Measurements from ENCODE around the gene RGS6.

The RGS6 gene

DNA sequence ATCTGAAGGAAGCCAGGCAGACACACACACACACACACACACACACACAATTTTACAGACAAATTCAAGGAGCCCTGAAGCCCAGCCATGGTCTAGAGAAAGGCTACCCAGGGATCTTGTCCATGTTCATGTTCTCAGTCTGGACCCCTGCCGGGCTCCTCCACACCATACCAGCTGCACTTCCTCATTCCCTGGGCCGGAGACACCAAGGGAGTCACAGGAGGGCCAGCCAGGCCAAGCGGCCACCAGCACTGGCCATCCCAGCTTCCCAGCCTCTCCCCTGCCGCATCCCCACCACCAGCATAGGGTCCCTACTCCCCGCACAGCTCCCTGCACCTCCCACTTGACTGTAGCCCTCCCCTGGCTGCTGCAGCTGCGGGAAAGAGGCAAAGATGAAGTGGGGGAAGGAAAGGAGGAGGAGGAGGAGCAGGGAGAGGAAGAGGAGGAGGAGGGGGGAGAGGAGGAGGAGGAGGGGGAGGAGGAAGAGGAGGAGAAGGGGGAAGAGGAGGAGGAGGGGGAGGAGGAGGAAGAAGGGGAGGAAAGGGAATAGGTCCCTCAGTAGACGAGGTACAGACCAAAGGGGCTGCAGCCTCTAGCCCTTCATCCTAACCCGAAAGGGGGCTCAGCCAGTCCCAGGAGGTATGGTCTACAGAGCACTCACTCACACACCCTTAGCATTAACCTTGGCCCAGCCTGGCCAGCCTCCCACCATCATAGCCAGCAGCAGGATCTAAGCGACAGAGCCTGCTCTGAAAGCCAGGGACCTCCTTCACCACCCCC lies 668.5 kb downstream of the RGS6 start:
- no peak overlapping the region for H3K27ac ChIP-seq (ENCODE audit: low read depth, low read length)
- H3K4me3 ChIP-seq (ENCODE audit: low read length): no peak overlapping the region
- no peaks in the 10 kb centered on the region for H3K27me3 ChIP-seq (ENCODE audit: control insufficient read depth, insufficient read depth, low read length)
- H3K4me1 ChIP-seq (ENCODE audit: control insufficient read depth, insufficient read depth, low read length): no peaks in the 10 kb centered on the region
- no peaks in the 10 kb centered on the region for H3K36me3 ChIP-seq (ENCODE audit: control insufficient read depth, insufficient read depth, low read length)
- no peak overlapping the region for H3K9ac ChIP-seq (ENCODE audit: low read length)

DNA sequence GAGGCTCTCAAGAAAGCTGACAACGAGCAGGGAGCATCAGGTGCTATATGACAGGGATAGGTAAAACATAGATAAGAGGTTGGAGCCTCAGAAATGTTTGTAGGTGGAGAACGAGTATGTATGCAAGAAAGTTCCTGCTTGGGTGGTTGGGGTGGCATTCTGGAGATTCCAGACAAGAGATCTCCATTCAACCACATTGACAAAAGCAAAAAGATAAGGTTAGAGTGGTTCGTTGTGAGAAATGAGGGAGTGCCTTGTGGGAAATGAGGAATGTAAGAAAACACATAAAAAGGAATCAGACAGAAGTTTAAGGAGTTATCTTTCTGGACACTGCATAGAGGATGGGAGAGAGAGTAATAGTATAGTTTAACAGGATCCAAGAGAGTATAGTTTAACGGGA lies 671.4 kb downstream of the RGS6 start:
- Histone ChIP-seq H3K4me1 (ENCODE audit: control insufficient read depth, insufficient read depth, low read length) (no peaks in the 10 kb centered on the region), H3K27ac (ENCODE audit: low read depth, low read length) (no peak overlapping the region), H3K27me3 (ENCODE audit: control insufficient read depth, insufficient read depth, low read length) (no peaks in the 10 kb centered on the region), H3K36me3 (ENCODE audit: control insufficient read depth, insufficient read depth, low read length) (no peaks in the 10 kb centered on the region), H3K4me3 (ENCODE audit: low read length) (no peak overlapping the region), H3K9ac (ENCODE audit: low read length) (no peak overlapping the region)

DNA sequence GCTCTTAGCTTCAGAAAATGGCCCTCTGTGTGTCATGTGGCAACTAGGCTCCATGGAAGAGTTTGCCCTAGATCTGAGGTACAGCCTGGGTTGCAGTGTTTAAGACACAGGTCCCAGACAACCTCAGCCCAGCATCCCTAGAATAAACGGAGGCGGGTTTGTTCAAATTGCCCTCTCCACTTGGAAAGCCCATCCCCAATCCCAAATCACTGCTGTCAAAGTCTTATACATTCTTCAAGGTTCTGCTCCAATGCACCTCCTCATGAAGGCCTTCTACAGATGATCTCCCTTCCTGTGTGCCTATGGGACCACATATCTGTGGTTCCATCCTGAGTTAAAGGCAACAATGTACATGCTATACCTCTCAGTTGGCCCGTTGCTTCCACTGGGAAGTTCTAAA lies 671.9 kb downstream of the RGS6 start:
- no peak overlapping the region for H3K4me3 ChIP-seq (ENCODE audit: low read length)
- H3K9ac ChIP-seq (ENCODE audit: low read length): no peak overlapping the region
- no peaks in the 10 kb centered on the region for H3K4me1 ChIP-seq (ENCODE audit: control insufficient read depth, insufficient read depth, low read length)
- no peaks in the 10 kb centered on the region for H3K36me3 ChIP-seq (ENCODE audit: control insufficient read depth, insufficient read depth, low read length)
- no peak overlapping the region for H3K27ac ChIP-seq (ENCODE audit: low read depth, low read length)
- no peaks in the 10 kb centered on the region for H3K27me3 ChIP-seq (ENCODE audit: control insufficient read depth, insufficient read depth, low read length)

DNA sequence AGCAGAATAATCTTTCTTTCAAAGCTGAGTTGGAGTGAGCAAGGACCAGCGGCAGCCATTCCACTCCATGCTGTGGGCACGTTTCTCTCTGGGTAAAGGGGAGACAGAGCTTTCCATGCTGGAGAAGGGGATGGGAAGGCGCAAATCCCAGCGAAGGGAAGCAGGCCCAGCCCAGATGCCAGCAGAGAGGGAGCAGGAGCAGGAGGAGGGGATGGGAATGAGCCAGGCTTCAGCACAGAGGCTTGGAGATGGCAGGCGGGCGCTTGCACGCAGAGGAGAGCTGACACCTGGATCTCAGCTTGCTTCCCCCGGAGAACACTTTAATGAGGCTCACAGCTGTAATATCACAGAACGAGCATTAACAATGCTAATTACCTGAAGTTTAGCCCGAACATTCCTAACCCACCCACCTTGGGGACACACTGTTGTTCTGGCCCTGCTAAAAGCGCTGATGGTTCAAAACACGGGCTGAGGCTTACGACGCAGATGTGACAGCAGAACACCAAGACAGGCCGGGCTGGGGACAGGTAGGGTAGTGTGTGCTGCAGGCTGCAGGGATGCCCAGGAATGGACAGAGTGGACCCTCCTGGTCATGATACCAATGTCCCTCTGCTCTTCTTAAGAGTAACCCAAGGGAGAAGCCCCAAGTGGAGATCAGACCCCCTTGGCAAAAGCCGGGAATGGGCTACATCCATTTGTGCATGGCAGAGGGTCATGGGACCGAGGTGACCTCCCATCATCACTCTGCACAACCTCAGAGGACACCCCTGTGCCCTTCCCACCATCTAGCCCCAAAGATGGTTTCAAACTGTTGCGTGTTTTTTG lies 673.1 kb downstream of the RGS6 start:
- Histone ChIP-seq H3K4me3 (ENCODE audit: low read length) (no peak overlapping the region), H3K9ac (ENCODE audit: low read length) (no peak overlapping the region), H3K36me3 (ENCODE audit: control insufficient read depth, insufficient read depth, low read length) (no peaks in the 10 kb centered on the region)

DNA sequence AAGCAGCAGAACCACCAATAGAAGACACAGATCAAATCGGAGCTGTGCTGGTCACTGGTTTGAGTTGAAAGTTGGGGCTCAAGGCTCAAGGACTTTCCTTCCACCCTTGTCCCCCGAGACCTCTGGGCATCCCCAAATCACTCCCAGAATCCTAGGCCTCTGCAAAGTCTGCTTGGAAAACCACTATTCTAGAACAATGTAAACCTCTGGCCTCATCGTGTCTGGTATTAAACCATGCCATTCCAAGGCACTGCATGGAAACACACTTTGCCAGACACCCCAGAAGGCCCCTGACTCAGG lies 673.6 kb downstream of the RGS6 start:
- Histone ChIP-seq H3K4me3 (ENCODE audit: low read length) (no peak overlapping the region), H3K27ac (ENCODE audit: low read depth, low read length) (no peak overlapping the region), H3K27me3 (ENCODE audit: control insufficient read depth, insufficient read depth, low read length) (no peaks in the 10 kb centered on the region), H3K4me1 (ENCODE audit: control insufficient read depth, insufficient read depth, low read length) (no peaks in the 10 kb centered on the region), H3K36me3 (ENCODE audit: control insufficient read depth, insufficient read depth, low read length) (no peaks in the 10 kb centered on the region), H3K9ac (ENCODE audit: low read length) (no peak overlapping the region)

More for the DNA sequence above, 673.1 kb downstream of the RGS6 start:
- no peaks in the 10 kb centered on the region for H3K27me3 ChIP-seq (ENCODE audit: control insufficient read depth, insufficient read depth, low read length)
- no peaks in the 10 kb centered on the region for H3K4me1 ChIP-seq (ENCODE audit: control insufficient read depth, insufficient read depth, low read length)
- H3K27ac ChIP-seq (ENCODE audit: low read depth, low read length): no peak overlapping the region

DNA sequence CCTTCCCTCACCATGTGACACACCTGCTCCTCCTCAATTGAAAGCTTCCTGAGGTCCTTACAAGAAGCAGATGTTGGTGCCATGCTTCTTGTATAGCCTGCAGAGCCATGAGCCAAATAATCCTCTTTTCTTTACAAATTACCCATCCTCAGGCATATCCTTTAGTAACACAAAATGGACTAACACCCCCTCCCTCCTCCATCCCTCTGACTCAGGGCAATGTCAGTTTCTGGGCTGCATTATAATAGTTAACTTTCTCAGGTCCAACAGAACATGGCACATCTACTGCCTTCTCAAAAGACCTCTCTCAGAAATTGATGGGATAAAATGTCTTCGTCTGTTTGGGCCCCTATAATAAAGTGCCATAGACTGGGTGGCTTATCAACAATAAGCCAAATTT lies 674.6 kb downstream of the RGS6 start:
- Histone ChIP-seq H3K27ac (ENCODE audit: low read depth, low read length) (no peak overlapping the region), H3K36me3 (ENCODE audit: control insufficient read depth, insufficient read depth, low read length) (no peaks in the 10 kb centered on the region), H3K9ac (ENCODE audit: low read length) (no peak overlapping the region), H3K4me3 (ENCODE audit: low read length) (no peak overlapping the region), H3K4me1 (ENCODE audit: control insufficient read depth, insufficient read depth, low read length) (no peaks in the 10 kb centered on the region), H3K27me3 (ENCODE audit: control insufficient read depth, insufficient read depth, low read length) (no peaks in the 10 kb centered on the region)

DNA sequence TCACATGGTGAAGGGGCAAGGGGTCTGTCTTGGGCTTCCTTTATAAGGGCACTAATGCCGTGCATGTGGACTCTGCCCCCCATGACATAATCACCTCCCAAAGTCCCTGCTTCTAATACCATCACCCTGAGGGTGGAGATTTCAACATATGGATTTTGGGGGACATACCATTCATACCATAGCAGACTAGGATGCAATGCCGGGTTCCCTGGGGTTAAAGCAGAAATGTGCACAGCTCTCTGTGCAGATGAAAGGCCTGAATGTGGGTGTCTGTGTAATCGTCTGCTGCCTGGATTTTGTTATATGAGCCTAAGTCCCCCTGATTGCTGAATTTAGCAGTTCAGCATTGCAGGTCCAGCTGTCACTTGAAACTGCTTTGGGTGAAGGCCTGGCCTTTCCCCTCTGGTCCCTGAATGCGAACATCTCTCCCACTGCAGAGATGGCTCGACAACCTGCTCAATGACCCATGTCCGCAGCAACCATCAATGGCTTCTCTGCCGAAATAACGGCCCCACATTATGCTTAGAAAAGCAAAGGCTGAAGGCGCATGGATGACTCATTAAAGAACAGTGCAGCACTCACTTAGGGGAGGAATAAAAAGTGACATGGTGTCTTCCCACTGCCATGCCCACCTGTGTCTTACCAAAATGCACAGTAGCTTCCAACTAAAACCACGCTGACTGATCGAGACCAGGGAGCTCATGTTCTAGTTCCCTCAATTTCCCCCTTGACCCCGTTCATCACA lies 675.3 kb downstream of the RGS6 start:
- Histone ChIP-seq H3K4me1 (ENCODE audit: control insufficient read depth, insufficient read depth, low read length) (no peaks in the 10 kb centered on the region), H3K27ac (ENCODE audit: low read depth, low read length) (no peak overlapping the region), H3K27me3 (ENCODE audit: control insufficient read depth, insufficient read depth, low read length) (no peaks in the 10 kb centered on the region), H3K9ac (ENCODE audit: low read length) (no peak overlapping the region), H3K36me3 (ENCODE audit: control insufficient read depth, insufficient read depth, low read length) (no peaks in the 10 kb centered on the region), H3K4me3 (ENCODE audit: low read length) (no peak overlapping the region)

DNA sequence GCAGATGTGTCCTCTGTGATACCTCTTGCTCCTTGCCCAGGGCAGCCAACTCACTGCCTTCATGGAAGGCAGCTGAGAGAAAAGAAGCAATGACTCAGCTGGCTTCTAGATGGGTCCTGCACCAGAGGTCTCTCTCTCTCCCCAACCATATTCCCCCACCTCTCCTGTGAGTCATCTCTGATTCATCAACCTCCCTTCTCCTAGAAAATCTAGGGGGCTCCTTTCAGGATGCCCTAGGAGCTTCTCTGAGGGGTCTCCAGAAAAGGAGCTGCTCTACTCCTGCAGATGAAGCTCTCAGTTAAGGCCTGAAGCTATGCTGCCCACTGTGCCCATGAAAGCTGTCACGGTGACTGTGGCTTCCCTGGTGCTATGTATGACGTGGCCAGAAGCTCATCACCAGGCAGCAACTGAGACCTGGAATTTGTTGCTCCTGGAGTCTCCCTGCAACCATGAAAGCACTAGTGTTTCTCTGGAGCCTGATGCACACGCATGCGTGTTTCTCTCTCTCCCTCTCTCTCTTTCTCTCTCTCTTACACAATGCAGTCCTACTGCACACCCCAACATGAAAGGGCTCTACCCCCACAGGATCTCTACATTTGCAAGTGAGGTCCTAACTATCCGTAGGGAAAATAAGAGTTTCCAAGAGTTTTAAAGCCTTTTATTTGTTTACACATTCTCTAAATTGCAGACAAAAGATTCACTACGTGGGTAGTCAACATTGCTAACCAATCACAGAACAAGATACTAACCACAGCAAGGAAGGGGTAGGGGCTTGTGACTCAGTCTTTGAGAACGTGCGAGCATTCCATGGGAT lies 676.4 kb downstream of the RGS6 start:
- Histone ChIP-seq H3K27ac (ENCODE audit: low read depth, low read length) (no peak overlapping the region), H3K27me3 (ENCODE audit: control insufficient read depth, insufficient read depth, low read length) (no peaks in the 10 kb centered on the region), H3K4me3 (ENCODE audit: low read length) (no peak overlapping the region), H3K36me3 (ENCODE audit: control insufficient read depth, insufficient read depth, low read length) (no peaks in the 10 kb centered on the region), H3K9ac (ENCODE audit: low read length) (no peak overlapping the region), H3K4me1 (ENCODE audit: control insufficient read depth, insufficient read depth, low read length) (no peaks in the 10 kb centered on the region)

DNA sequence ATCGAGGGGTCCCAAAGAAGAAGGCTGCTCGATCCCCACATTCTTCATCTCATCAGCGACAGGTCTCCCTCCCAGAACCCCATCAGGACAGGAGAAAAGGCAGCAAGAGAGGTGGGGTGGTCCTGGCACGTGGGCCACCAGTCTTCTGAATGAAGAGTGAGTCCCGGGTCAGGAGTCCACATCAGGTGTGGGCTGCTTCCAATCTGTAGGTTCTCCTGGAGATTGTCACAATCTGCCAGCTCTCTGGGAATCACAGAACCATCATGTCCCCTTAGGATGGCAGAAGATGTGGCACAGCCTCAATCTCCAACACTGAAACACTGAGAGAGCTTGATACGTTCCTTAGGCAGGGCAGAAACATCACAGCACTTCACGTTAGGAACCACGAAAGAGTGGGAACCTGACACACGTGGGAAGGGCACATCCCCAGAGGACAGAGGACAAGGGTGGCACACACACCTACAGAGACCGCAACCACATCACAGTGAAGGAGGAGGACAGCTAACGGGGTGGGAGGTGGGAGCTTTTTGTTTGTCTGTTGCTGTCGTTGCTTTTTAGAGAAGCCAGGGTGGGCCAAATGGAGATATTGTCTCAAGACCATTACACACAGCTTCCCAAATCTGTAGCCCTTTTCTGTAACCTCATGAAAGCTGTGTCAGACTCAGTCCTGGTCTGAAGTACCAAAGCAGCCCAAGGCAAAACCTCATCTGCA lies 677.1 kb downstream of the RGS6 start:
- Histone ChIP-seq H3K36me3 (ENCODE audit: control insufficient read depth, insufficient read depth, low read length) (no peaks in the 10 kb centered on the region), H3K9ac (ENCODE audit: low read length) (no peak overlapping the region), H3K4me1 (ENCODE audit: control insufficient read depth, insufficient read depth, low read length) (no peaks in the 10 kb centered on the region), H3K4me3 (ENCODE audit: low read length) (no peak overlapping the region), H3K27ac (ENCODE audit: low read depth, low read length) (no peak overlapping the region), H3K27me3 (ENCODE audit: control insufficient read depth, insufficient read depth, low read length) (no peaks in the 10 kb centered on the region)

DNA sequence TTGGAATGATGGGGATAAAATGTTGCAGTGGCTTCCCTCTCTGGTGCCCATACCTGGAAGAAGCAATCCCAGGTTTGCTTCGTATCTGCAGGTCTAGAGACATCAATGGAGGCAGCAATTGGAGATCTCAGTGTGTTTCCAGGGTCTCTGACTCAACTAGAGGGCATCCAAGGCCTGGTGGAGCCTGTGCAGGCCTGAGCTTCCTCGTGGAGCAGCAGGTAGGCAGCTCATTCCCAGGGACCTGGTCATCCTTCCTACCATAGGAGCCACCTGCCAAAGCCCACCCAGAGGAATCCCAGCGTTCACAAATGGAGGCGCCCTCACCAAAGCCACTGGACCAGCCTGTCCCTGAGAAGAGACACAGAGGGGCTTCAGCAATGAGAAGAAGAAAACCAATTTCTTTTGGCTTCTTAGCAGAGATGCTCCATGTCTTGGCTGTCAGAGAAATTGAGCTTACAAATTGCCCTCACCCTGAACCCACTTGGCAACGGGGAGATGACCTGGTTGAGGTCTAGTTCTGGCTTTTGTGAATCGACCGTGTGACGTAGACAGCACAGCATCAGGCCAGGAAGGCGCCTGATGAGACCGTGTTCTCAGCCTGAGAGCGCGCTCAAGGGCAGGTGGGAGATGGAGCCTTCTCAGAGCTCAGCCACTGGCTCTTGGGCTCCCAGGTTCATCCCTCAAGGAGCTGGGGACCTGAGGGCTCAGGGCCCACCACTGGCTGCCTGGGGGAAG lies 678.0 kb downstream of the RGS6 start:
- Histone ChIP-seq H3K9ac (ENCODE audit: low read length) (no peak overlapping the region), H3K27me3 (ENCODE audit: control insufficient read depth, insufficient read depth, low read length) (no peaks in the 10 kb centered on the region), H3K4me3 (ENCODE audit: low read length) (no peak overlapping the region), H3K4me1 (ENCODE audit: control insufficient read depth, insufficient read depth, low read length) (no peaks in the 10 kb centered on the region), H3K27ac (ENCODE audit: low read depth, low read length) (no peak overlapping the region), H3K36me3 (ENCODE audit: control insufficient read depth, insufficient read depth, low read length) (no peaks in the 10 kb centered on the region)

DNA sequence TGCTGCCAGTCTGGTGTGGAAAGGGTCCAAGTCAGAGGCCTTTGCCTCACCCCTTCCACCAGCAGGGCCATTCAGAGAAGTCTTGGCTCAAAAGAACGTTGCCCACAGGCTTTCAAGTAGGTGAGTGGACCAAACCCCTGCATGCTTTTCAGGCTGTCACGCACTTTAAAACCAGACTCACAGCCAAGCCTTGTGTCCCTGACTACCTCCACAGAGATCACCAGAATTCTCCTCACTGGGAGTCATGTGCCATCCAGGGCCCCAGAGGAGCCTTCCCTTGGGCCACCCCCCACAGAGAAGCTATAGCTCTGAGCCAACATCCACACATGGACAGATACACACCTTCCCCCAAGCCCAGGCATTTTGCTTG lies 678.6 kb downstream of the RGS6 start:
- Histone ChIP-seq H3K4me1 (ENCODE audit: control insufficient read depth, insufficient read depth, low read length) (no peaks in the 10 kb centered on the region), H3K27ac (ENCODE audit: low read depth, low read length) (no peak overlapping the region), H3K4me3 (ENCODE audit: low read length) (no peak overlapping the region), H3K9ac (ENCODE audit: low read length) (no peak overlapping the region), H3K27me3 (ENCODE audit: control insufficient read depth, insufficient read depth, low read length) (no peaks in the 10 kb centered on the region), H3K36me3 (ENCODE audit: control insufficient read depth, insufficient read depth, low read length) (no peaks in the 10 kb centered on the region)
